T-helper 22 cell (primary cell): ENCODE results near the gene LDLRAD4.

Experiments used
- DNase-seq: peaks from one replicate; pipeline ENCODE4 v3.0.0-alpha.2; 2020; ENCODE audit warnings: low read depth

The LDLRAD4 gene

GRCh38 chr18:13536578-13536977 lies 318.0 kb downstream of the LDLRAD4 start:
- no peak for DNase-seq

GRCh38 chr18:13537022-13537780 lies 318.6 kb downstream of the LDLRAD4 start:
- no peak for DNase-seq

GRCh38 chr18:13538630-13539029 lies 320.1 kb downstream of the LDLRAD4 start:
- DNase-seq, result no peak

DNA sequence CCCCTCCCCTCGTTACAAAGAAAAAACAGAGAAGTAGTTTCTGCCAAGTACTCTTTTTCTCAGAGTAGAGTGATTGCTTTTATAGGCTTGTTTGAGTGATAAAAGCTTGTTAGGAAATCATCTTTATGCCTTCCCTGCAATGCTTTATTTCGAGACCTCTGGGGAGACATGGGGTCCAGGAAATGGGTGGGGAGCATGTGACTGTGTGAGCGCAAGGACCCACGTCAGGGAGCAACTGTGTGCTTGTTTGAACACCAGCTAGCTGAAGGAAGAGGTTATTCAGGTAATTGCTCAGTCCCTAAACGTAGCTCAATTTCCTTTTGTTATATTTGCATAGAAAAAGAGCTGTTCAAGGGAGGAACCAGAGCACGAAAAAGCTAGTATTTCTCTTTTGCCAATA lies 320.5 kb downstream of the LDLRAD4 start:
- DNase-seq, result no peak

- no peak for DNase-seq
Observed at GRCh38 chr18:13539843-13540476, 321.4 kb downstream of the LDLRAD4 start.

DNA sequence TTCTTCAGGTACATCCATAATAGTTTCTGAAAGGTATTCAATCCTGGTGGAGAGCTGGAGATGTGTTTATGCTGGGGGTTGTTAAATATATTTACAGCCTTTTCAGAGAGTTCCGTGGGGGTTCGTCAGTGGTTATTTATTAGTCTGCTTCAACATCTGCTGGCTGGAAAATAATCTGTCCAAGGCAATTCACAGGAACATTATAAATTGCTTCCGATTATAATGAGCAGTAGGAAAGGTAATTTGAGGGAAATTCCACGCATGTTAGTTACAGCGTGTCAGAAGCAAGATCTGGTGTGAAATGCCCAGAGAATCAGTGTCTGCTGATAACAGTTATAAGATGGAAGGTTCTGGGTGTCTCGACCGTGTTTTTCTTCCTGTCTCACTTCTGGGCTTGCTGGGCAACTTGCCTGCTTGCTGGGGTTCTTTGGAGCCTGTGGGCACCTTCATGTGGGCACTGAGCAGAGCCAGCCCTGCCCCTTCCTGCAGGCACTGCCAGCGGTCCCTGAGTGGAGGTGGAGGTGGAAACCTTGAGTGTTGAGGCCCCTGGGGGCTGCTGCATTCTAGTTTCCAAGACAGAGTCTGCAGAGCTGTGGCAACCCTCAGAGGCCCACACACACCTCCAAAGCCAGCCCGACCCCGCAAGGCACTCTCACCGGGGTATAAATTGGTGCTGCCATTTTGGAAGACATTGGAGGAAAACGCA lies 322.1 kb downstream of the LDLRAD4 start:
- DNase-seq, result no peak

GRCh38 chr18:13541621-13542519 lies 323.3 kb downstream of the LDLRAD4 start:
- DNase-seq, result no peak

DNA sequence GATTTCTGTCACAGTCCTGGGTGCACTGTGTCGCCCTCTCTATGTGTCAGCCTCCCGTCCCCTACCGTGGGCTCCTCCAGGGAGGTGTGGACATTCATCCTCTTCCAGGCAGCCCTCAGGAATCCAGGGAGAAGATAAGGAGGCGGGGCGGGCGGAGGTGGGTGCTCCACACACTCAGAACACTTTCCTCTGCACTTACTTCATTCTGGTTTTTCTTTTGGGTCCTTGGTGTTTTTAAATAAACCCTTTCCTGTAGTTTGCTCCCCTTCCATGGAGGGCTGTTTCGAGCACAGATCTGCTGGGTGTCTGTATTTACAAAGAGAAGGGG lies 323.9 kb downstream of the LDLRAD4 start:
- DNase-seq, result no peak

- DNase-seq, result no peak
Observed at GRCh38 chr18:13543144-13543543, 324.6 kb downstream of the LDLRAD4 start.

GRCh38 chr18:13543811-13544732 lies 325.5 kb downstream of the LDLRAD4 start:
- DNase-seq, result no peak

GRCh38 chr18:13544953-13545352 lies 326.4 kb downstream of the LDLRAD4 start:
- no peak for DNase-seq

DNA sequence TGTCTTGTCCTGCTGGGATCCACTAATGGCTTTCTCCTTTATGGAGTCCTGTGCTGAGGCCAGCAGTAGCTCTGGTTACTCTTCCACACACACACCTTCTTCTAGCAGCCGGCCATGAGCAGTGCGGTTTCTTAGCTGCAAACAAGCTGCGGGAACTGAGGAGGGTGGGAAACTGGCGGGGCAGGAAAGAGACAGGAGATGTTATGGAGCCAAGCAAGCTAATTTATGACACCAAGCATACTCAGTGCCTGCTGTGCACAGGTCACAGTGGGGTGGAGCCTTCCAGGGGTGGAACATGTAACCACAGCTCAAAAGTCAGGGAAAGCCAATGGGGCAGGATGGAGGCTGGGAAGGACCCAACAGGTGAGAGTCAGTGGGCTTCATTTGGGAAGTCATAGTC lies 327.0 kb downstream of the LDLRAD4 start:
- DNase-seq, result no peak

DNA sequence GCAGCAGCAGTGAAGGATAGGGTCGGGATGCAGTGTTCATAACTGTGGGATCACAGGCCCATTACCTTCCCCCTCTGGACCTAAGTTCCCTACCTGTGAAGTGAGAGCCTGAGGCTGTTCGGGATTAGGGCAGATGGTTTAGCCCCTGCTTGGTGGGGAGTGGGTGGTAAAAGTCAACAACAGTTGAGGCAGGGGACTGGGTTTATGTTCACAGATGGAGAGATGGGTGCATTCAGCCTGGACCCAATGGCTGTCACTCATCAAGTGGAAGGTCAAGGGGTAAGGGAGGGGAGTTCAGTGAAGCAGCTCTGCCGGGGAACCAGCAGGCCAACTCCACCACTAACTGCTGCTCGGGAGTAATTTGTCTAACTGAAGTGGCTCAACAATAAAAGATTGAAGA lies 327.4 kb downstream of the LDLRAD4 start:
- DNase-seq, result no peak

- DNase-seq, result no peak
Observed at GRCh38 chr18:13546638-13547037, 328.1 kb downstream of the LDLRAD4 start.

- DNase-seq, result no peak
Observed at GRCh38 chr18:13547347-13547746, 328.8 kb downstream of the LDLRAD4 start.

- no peak for DNase-seq
Observed at GRCh38 chr18:13548106-13548819, 329.7 kb downstream of the LDLRAD4 start.

GRCh38 chr18:13548966-13549879 lies 330.7 kb downstream of the LDLRAD4 start:
- no peak for DNase-seq

DNA sequence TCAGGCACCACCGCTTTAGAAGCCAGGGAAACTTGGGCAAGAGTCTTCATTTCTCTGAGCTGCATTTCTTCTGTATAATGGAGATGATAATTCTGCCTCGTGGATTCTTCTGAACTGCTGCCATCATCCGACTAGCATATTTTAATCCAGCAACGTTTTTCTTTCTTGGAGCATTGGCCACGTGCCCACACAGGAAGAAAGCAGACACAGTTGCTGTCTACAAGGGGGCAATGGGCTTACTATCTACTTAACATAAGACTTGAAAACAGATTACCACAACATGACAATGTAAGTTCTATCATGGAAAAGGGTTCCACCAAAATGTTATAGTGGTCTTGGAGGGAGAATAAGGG lies 331.3 kb downstream of the LDLRAD4 start:
- DNase-seq, result no peak
